Stimulated activated CD8-positive, alpha-beta memory T cell treated with anti-CD3 and anti-CD28 coated beads, Interleukin-4, amount 100 ng/mL, for 4 hours (primary cell): ENCODE data around the gene REV3L.
"Not testable (repeated sequence)": the region's sequence is repeated elsewhere in the genome, so short reads cannot be mapped to it uniquely, and the experiment has no call there.

Experiments used
- DNase-seq, 2 donors: peaks; one replicate each; pipeline ENCODE4 v3.0.0-alpha.2; 2020; ENCODE audit warnings: low read depth in 2 of 2, low spot score in 1 of 2

The REV3L gene

GRCh38 chr6:111306104-111306888 is 176.7 kb downstream of the REV3L start:
- DNase-seq = no peak

GRCh38 chr6:111301946-111302345 is 181.1 kb downstream of the REV3L start:
- DNase-seq = no peak

- not testable (repeated sequence) for DNase-seq
Observed at GRCh38 chr6:111300938-111301800, 181.8 kb downstream of the REV3L start.

- DNase-seq = no peak
Observed at GRCh38 chr6:111297776-111298175, 185.2 kb downstream of the REV3L start.

- no peak for DNase-seq
Observed at GRCh38 chr6:111294374-111294967, 188.5 kb downstream of the REV3L start.

GRCh38 chr6:111291336-111292259 is 191.4 kb downstream of the REV3L start:
- no peak for DNase-seq

- not testable (repeated sequence) for DNase-seq
Observed at GRCh38 chr6:111290689-111291335, 192.2 kb downstream of the REV3L start.

- DNase-seq = not testable (repeated sequence)
Observed at GRCh38 chr6:111284356-111284755, 198.7 kb downstream of the REV3L start.

- no peak for DNase-seq
Observed at GRCh38 chr6:111283707-111284106, 199.3 kb downstream of the REV3L start.

- DNase-seq = no peak
Observed at GRCh38 chr6:111282515-111282914, 200.5 kb downstream of the REV3L start.

GRCh38 chr6:111280445-111280955 is 202.5 kb downstream of the REV3L start:
- DNase-seq = no peak

GRCh38 chr6:111278731-111279130 is 204.3 kb downstream of the REV3L start:
- DNase-seq = no peak

- no peak for DNase-seq
Observed at GRCh38 chr6:111277819-111278218, 205.2 kb downstream of the REV3L start.

- DNase-seq = no peak
Observed at GRCh38 chr6:111276736-111277135, 206.3 kb downstream of the REV3L start.

- no peak for DNase-seq
Observed at GRCh38 chr6:111276335-111276734, 206.7 kb downstream of the REV3L start.

GRCh38 chr6:111274593-111275217 is 208.3 kb downstream of the REV3L start:
- no peak for DNase-seq

GRCh38 chr6:111270121-111270520 is 212.9 kb downstream of the REV3L start:
- DNase-seq = no peak

- no peak for DNase-seq
Observed at GRCh38 chr6:111269401-111269970, 213.5 kb downstream of the REV3L start.

- DNase-seq = no peak
Observed at GRCh38 chr6:111267764-111268333, 215.2 kb downstream of the REV3L start.
